HEK293 (cell line): ENCODE data around the gene CFAP45.

Source experiments
- CTCF ChIA-PET: fragments of 350-600 bp; formaldehyde crosslinking; extraction: SDS; loops from one replicate; lab custom pipeline; 2021; ENCODE audit warnings: antibody characterized with exemption; lab: Yijun Ruan, JAX
- POLR2A ChIA-PET: fragments of 300-600 bp; formaldehyde crosslinking; extraction: SDS; loops from one replicate; lab custom pipeline; 2020; ENCODE audit warnings: antibody characterized with exemption, inconsistent platforms; lab: Yijun Ruan, JAX
- H3K27ac ChIP-seq: fragments of 200-500 bp; sonication (Bioruptor generic); 2 replicates; pipeline ENCODE4 v1.5.1; 2014; ENCODE audit warnings: low read depth, low read length, control low read depth, inconsistent platforms; ENCODE audit errors: extremely low read depth
- H3K36me3 ChIP-seq, 2 experiments: fragments of 200-500 bp in 1 of 2; sonication (Bioruptor generic) in 1 of 2; 1 replicate in 1 of 2; 2 replicates in 1 of 2; pipeline ENCODE4 v1.5.1; 2014 to 2017; ENCODE audit warnings: inconsistent platforms in 2 of 2, low read length in 2 of 2; ENCODE audit not compliant: control insufficient read depth in 2 of 2, insufficient read depth in 1 of 2
- H3K4me1 ChIP-seq: fragments of 200-500 bp; sonication (Bioruptor generic); 2 replicates; pipeline ENCODE4 v1.5.1; 2014; ENCODE audit warnings: mild to moderate bottlenecking, low read length, inconsistent platforms; ENCODE audit not compliant: control insufficient read depth, insufficient read depth
- H3K4me3 ChIP-seq: 2 replicates; pipeline ENCODE4 v1.5.1; 2011; ENCODE audit warnings: low read depth, mild to moderate bottlenecking, control low read depth, low read length, moderate library complexity
- H3K9me3 ChIP-seq: fragments of 200-500 bp; sonication (Bioruptor generic); 2 replicates; pipeline ENCODE4 v1.5.1; 2014; ENCODE audit warnings: low read depth, low read length, inconsistent platforms; ENCODE audit not compliant: control insufficient read depth, insufficient read depth
- KLF9 ChIP-seq: fragments of 450-650 bp; formaldehyde crosslinking; IDR thresholded peaks from 2 replicates; pipeline ENCODE4 v1.5.1; 2016; ENCODE audit warnings: missing biosample characterization, missing genetic modification characterization, low read depth
- TRIM28 ChIP-seq: IDR thresholded peaks from 2 replicates; pipeline ENCODE4 v1.6.1; 2011; ENCODE audit warnings: low read length, control low read depth, borderline replicate concordance
- ZBTB1 ChIP-seq: fragments of 450-650 bp; formaldehyde crosslinking; IDR thresholded peaks from 2 replicates; pipeline ENCODE4 v1.5.1; 2016; ENCODE audit warnings: missing biosample characterization, missing genetic modification characterization
- ZBTB21 ChIP-seq: fragments of 450-650 bp; formaldehyde crosslinking; IDR thresholded peaks from 2 replicates; pipeline ENCODE4 v1.5.1; 2017; ENCODE audit warnings: missing biosample characterization, missing genetic modification characterization
- ZBTB48 ChIP-seq: fragments of 450-650 bp; formaldehyde crosslinking; IDR thresholded peaks from 2 replicates; pipeline ENCODE4 v1.5.1; 2016; ENCODE audit warnings: missing biosample characterization, missing genetic modification characterization
- ZFP41 ChIP-seq: fragments of 450-650 bp; formaldehyde crosslinking; IDR thresholded peaks from 2 replicates; pipeline ENCODE4 v1.5.1; 2016; ENCODE audit warnings: missing biosample characterization, missing genetic modification characterization, borderline replicate concordance
- ZFP69B ChIP-seq: fragments of 450-650 bp; formaldehyde crosslinking; IDR thresholded peaks from 2 replicates; pipeline ENCODE4 v1.5.1; 2016; ENCODE audit warnings: missing biosample characterization, missing genetic modification characterization
- ZNF23 ChIP-seq: fragments of 450-650 bp; formaldehyde crosslinking; IDR thresholded peaks from 2 replicates; pipeline ENCODE4 v1.5.1; 2016; ENCODE audit warnings: missing biosample characterization, missing genetic modification characterization, borderline replicate concordance
- ZNF350 ChIP-seq: fragments of 450-650 bp; formaldehyde crosslinking; IDR thresholded peaks from 2 replicates; pipeline ENCODE4 v1.5.0; 2017; ENCODE audit warnings: missing biosample characterization, mild to moderate bottlenecking, missing genetic modification characterization
- ZNF549 ChIP-seq: fragments of 450-650 bp; IDR thresholded peaks from 2 replicates; pipeline ENCODE4 v1.5.1; 2018; ENCODE audit warnings: missing biosample characterization, missing genetic modification characterization, mild to moderate bottlenecking, inconsistent platforms, moderate library complexity
- ZNF610 ChIP-seq: fragments of 450-650 bp; formaldehyde crosslinking; IDR thresholded peaks from 2 replicates; pipeline ENCODE4 v1.5.1; 2016; ENCODE audit warnings: missing biosample characterization, missing genetic modification characterization, borderline replicate concordance
- ZNF660 ChIP-seq: fragments of 450-650 bp; IDR thresholded peaks from 2 replicates; pipeline ENCODE4 v1.5.1; 2018; ENCODE audit warnings: missing biosample characterization, mild to moderate bottlenecking, missing genetic modification characterization
- ZNF776 ChIP-seq: fragments of 450-650 bp; formaldehyde crosslinking; IDR thresholded peaks from 2 replicates; pipeline ENCODE4 v1.5.0; 2017; ENCODE audit warnings: missing biosample characterization, missing genetic modification characterization, borderline replicate concordance
- ZXDB ChIP-seq: fragments of 450-650 bp; formaldehyde crosslinking; IDR thresholded peaks from 2 replicates; pipeline ENCODE4 v1.5.1; 2016; ENCODE audit warnings: missing biosample characterization, missing genetic modification characterization
- TF ChIP-seq, protein P1 (sequence below): fragments of 450-650 bp; IDR thresholded peaks from 2 replicates; pipeline ENCODE4 v1.5.1; 2018; ENCODE audit warnings: missing biosample characterization, missing genetic modification characterization
- TF ChIP-seq, protein P2 (sequence below): fragments of 450-650 bp; formaldehyde crosslinking; IDR thresholded peaks from 2 replicates; pipeline ENCODE4 v1.5.1; 2016; ENCODE audit warnings: missing biosample characterization, missing genetic modification characterization, borderline replicate concordance
- TF ChIP-seq, protein P3 (sequence below): fragments of 450-650 bp; formaldehyde crosslinking; IDR thresholded peaks from 2 replicates; pipeline ENCODE4 v1.5.1; 2016; ENCODE audit warnings: missing biosample characterization, missing genetic modification characterization
- TF ChIP-seq, protein P4 (sequence below): fragments of 450-650 bp; formaldehyde crosslinking; IDR thresholded peaks from 2 replicates; pipeline ENCODE4; 2016; ENCODE audit warnings: missing biosample characterization, missing genetic modification characterization
- TF ChIP-seq, protein P5 (sequence below): fragments of 450-650 bp; formaldehyde crosslinking; IDR thresholded peaks from 2 replicates; pipeline ENCODE4 v1.5.1; 2016; ENCODE audit warnings: missing biosample characterization, missing genetic modification characterization
- TF ChIP-seq, protein P6 (sequence below): fragments of 450-650 bp; formaldehyde crosslinking; IDR thresholded peaks from 2 replicates; pipeline ENCODE4 v1.5.1; 2016; ENCODE audit warnings: missing biosample characterization, missing genetic modification characterization

CFAP45 gene

DNA sequence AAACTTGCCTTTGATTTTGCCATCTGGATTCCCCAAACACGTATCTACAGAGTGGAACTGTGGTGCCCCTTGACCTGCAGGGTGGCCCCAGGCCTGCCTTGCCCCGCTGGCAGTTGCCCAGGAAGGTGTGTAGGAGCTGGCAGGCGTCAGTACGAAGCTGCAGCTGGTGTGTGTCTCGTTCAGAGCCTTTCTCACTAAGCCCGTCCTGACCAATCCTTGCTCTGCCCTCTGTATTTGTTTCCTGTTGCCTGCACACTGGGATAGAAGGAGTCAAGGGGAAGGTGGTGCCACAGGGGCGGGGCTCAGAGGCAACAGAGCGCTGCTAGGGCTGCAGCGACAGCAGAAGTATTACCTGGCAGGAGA lies 32.3 kb downstream of the CFAP45 start:
- no peaks in the 10 kb centered on the region for H3K36me3 ChIP-seq
- no peak overlapping the region for H3K27ac ChIP-seq
- H3K4me1 ChIP-seq = no peaks in the 10 kb centered on the region
- no peak overlapping the region for H3K4me3 ChIP-seq
- CTCF ChIA-PET = interaction anchor here (0.9 to 1.5 kb wide), 3 partner anchors 18 to 70 kb away, joined by 3 read pairs; no protein-coding TSS in a partner anchor
- POLR2A ChIA-PET = no interaction called here
- H3K9me3 ChIP-seq = no peaks in the 10 kb centered on the region
- TF ChIP-seq ZNF660 (tag by site-specific recombination) = no peak
- no peak for TF ChIP-seq ZNF776 (tag by site-specific recombination)
- TF ChIP-seq, protein P1, sequence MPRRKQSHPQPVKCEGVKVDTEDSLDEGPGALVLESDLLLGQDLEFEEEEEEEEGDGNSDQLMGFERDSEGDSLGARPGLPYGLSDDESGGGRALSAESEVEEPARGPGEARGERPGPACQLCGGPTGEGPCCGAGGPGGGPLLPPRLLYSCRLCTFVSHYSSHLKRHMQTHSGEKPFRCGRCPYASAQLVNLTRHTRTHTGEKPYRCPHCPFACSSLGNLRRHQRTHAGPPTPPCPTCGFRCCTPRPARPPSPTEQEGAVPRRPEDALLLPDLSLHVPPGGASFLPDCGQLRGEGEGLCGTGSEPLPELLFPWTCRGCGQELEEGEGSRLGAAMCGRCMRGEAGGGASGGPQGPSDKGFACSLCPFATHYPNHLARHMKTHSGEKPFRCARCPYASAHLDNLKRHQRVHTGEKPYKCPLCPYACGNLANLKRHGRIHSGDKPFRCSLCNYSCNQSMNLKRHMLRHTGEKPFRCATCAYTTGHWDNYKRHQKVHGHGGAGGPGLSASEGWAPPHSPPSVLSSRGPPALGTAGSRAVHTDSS (tag by site-specific recombination) = no peak
- TF ChIP-seq ZBTB48 (tag by site-specific recombination) = no peak
- TF ChIP-seq ZNF549 (tag by site-specific recombination) = no peak
- no peak for TF ChIP-seq ZNF610
- TF ChIP-seq ZBTB1 (tag by site-specific recombination) = no peak
- TF ChIP-seq ZFP41 (tag by site-specific recombination) = no peak
- no peak for TF ChIP-seq ZFP69B (tag by site-specific recombination)
- TF ChIP-seq, protein P2, sequence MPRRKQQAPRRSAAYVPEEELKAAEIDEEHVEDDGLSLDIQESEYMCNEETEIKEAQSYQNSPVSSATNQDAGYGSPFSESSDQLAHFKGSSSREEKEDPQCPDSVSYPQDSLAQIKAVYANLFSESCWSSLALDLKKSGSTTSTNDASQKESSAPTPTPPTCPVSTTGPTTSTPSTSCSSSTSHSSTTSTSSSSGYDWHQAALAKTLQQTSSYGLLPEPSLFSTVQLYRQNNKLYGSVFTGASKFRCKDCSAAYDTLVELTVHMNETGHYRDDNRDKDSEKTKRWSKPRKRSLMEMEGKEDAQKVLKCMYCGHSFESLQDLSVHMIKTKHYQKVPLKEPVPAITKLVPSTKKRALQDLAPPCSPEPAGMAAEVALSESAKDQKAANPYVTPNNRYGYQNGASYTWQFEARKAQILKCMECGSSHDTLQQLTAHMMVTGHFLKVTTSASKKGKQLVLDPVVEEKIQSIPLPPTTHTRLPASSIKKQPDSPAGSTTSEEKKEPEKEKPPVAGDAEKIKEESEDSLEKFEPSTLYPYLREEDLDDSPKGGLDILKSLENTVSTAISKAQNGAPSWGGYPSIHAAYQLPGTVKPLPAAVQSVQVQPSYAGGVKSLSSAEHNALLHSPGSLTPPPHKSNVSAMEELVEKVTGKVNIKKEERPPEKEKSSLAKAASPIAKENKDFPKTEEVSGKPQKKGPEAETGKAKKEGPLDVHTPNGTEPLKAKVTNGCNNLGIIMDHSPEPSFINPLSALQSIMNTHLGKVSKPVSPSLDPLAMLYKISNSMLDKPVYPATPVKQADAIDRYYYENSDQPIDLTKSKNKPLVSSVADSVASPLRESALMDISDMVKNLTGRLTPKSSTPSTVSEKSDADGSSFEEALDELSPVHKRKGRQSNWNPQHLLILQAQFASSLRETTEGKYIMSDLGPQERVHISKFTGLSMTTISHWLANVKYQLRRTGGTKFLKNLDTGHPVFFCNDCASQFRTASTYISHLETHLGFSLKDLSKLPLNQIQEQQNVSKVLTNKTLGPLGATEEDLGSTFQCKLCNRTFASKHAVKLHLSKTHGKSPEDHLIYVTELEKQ (tag by site-specific recombination) = no peak
- no peak for TF ChIP-seq ZNF350 (tag by site-specific recombination)
- TF ChIP-seq, protein P3, sequence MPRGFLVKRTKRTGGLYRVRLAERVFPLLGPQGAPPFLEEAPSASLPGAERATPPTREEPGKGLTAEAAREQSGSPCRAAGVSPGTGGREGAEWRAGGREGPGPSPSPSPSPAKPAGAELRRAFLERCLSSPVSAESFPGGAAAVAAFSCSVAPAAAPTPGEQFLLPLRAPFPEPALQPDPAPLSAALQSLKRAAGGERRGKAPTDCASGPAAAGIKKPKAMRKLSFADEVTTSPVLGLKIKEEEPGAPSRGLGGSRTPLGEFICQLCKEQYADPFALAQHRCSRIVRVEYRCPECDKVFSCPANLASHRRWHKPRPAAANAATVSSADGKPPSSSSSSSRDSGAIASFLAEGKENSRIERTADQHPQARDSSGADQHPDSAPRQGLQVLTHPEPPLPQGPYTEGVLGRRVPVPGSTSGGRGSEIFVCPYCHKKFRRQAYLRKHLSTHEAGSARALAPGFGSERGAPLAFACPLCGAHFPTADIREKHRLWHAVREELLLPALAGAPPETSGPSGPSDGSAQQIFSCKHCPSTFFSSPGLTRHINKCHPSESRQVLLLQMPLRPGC = no peak
- no peak for TF ChIP-seq ZBTB21 (tag by site-specific recombination)
- TF ChIP-seq, protein P4, sequence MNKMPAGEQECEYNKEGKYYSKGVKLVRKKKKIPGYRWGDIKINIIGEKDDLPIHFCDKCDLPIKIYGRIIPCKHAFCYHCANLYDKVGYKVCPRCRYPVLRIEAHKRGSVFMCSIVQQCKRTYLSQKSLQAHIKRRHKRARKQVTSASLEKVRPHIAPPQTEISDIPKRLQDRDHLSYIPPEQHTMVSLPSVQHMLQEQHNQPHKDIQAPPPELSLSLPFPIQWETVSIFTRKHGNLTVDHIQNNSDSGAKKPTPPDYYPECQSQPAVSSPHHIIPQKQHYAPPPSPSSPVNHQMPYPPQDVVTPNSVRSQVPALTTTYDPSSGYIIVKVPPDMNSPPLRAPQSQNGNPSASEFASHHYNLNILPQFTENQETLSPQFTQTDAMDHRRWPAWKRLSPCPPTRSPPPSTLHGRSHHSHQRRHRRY (tag by site-specific recombination) = no peak
- no peak for TF ChIP-seq KLF9 (tag by site-specific recombination)
- TF ChIP-seq ZXDB (tag by site-specific recombination) = no peak
- TF ChIP-seq, protein P5, sequence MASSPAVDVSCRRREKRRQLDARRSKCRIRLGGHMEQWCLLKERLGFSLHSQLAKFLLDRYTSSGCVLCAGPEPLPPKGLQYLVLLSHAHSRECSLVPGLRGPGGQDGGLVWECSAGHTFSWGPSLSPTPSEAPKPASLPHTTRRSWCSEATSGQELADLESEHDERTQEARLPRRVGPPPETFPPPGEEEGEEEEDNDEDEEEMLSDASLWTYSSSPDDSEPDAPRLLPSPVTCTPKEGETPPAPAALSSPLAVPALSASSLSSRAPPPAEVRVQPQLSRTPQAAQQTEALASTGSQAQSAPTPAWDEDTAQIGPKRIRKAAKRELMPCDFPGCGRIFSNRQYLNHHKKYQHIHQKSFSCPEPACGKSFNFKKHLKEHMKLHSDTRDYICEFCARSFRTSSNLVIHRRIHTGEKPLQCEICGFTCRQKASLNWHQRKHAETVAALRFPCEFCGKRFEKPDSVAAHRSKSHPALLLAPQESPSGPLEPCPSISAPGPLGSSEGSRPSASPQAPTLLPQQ (tag by site-specific recombination) = no peak
- TF ChIP-seq TRIM28 = no peak
- no peak for TF ChIP-seq ZNF23 (tag by site-specific recombination)
- TF ChIP-seq, protein P6, sequence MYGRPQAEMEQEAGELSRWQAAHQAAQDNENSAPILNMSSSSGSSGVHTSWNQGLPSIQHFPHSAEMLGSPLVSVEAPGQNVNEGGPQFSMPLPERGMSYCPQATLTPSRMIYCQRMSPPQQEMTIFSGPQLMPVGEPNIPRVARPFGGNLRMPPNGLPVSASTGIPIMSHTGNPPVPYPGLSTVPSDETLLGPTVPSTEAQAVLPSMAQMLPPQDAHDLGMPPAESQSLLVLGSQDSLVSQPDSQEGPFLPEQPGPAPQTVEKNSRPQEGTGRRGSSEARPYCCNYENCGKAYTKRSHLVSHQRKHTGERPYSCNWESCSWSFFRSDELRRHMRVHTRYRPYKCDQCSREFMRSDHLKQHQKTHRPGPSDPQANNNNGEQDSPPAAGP (tag by site-specific recombination) = no peak
